Measurements from ENCODE around the gene MED7.

GRCh38 chr5:157162919-157163510, 20.4 kb upstream of the MED7 start:
- TF ChIP-seq MYC (IDR thresholded peaks at IDR 0.05; ENCODE audit: borderline replicate concordance, low read length) (no peak), MAX (IDR thresholded peaks at IDR 0.05) (no peak), MAFK (IDR thresholded peaks at IDR 0.05; ENCODE audit: partially characterized antibody) (no peak), RFX5 (IDR thresholded peaks at IDR 0.05) (no peak)
